RPMI7951 (cell line): ENCODE measurements around the gene STEAP1B. TPM values are rescaled to one million over a fixed set of nuclear protein-coding genes. Genes with fewer than 3 reads are reported as not detected.

Source experiments
- DNase-seq: peaks from one replicate; pipeline ENCODE4 v3.0.0-alpha.2; 2012; ENCODE audit warnings: low read depth
- total RNA-seq: library from RNA; depleted of rRNA; stranded (reverse); fragments of >200 nt; shearing (Covaris generic); gene quantifications from 2 replicates; pipeline ENCODE4 v1.2.3, GENCODE V29; 2014; rRNA removed

STEAP1B gene
- total RNA-seq, 1 experiment from 2014 or later = 89.9 TPM

- DNase-seq = no peak
Observed at GRCh38 chr7:22371878-22372277, 128.1 kb downstream of the STEAP1B start.

Other genes starting within 250 kb of the STEAP1B start
- 2.9 and 3.6 TPM in 2 replicates for gene RAPGEF5, start 143.0 kb downstream of the STEAP1B start, total RNA-seq
- gene IL6, start 227.0 kb upstream of the STEAP1B start, total RNA-seq = 11.4 and 14.3 TPM in 2 replicates